IPS-11a (cell line): ENCODE data around the gene NOP16.

ENCODE experiments used
- H3K4me3 ChIP-seq: one replicate; pipeline ENCODE4 v1.5.1; 2013; ENCODE audit warnings: low read depth, low read length, control low read depth

Gene NOP16

DNA sequence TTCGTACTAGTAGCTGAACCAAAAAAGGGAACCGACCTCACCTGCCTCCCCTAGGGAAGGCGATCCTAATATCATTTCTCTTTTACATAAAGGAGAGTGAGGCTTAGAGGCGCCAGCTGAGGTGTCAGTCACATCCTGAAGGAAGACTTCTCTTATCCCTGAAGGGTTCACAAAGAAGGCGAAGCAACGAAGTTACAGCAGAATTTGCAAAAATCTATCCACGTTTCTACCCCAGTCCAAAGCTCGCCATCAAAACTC is 26.2 kb downstream of the NOP16 start:
- peak overlapping the region; percentile 91 for H3K4me3 ChIP-seq

DNA sequence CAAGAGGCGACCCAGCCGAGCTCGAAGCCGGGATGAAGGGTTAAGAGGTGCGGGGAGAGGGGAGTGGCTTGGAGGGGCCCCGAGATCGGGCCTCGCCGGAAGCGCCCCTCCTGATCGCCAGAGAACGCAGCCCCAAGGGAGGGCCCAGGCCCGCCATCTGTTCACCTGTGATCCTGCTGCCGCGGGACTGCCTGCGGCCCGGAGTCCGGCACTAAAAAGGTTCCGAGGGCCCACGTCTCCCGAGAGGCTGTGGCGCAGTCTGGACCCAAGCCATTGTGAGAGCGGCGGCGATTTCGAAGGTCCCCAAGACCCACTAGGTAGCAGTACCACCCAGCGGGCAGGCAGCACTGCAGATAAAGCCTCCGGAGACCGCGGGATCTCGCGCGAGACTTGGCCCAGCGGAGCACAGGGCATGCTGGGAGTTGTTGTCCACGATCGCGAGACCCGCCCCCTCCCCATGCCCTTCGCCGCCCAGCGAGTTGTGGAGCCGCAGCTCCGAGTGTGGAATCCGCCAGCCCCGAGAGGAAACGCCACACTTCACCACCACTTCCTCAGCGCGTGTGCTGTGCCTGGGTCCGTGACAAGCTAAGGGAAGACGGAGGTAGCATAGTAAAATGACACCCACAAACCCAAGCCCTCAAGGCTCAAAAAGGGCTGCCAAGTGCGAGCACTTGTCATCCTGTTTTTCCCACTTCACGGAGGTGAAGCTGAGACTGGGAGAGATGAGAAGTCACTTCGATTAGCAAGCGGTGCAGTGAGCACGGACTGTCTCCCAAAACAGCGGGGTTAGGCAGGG is 26.8 kb downstream of the NOP16 start, which contains the start of gene KIAA1191:
Gene KIAA1191 (minus strand): TSS at position 328 of the 796 bp plus-strand sequence. CDS start 2,256 bp downstream, outside the sequence.
- H3K4me3 ChIP-seq: peak within 1 kb of the TSS; percentile 91

DNA sequence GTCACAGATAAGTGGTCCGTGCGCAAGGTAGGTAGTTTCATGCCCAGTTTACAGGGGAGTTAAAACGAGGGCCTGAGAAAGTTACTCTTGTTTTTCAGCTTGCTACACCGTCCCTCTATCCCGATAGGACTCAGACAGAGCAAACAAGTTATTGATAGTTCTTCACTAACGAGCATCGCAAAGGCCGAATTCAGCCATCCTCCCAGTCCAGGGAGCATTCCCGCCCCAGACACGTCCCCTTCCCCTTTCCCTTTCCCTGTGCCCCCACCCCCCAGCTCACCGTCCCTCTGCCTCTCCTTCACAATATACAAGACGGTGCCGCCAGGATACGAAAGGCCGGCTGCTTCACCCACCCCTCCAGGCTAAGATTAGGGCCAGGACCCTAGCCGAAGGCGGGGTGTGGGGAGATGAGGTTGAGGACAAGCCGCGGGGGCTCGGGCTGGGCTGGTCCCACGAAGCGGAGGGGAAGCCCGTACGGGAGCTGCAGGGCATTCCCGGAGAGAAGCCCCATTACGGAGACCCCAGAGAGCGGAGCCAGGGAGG is 27.4 kb downstream of the NOP16 start:
- peak overlapping the region; percentile 91 for H3K4me3 ChIP-seq

DNA sequence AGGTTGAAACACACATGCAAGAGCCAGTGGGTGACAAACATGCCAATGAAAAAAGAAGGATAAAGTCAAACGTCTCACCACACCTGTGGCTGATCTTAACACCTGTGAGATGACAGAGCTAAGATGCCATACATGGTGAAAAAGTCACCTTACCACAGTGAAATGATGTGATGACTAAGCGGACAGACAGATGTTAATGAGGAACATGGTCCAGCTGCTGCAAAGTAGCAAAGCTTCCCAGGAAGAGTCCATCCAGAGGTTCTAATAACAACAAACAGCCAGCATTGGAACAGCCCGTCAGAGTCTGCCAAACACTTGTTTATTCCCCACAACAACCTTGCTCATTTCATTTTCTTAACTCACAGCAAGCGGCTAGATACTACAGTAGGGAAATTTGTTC is 28.7 kb downstream of the NOP16 start:
- H3K4me3 ChIP-seq: no peak overlapping the region

DNA sequence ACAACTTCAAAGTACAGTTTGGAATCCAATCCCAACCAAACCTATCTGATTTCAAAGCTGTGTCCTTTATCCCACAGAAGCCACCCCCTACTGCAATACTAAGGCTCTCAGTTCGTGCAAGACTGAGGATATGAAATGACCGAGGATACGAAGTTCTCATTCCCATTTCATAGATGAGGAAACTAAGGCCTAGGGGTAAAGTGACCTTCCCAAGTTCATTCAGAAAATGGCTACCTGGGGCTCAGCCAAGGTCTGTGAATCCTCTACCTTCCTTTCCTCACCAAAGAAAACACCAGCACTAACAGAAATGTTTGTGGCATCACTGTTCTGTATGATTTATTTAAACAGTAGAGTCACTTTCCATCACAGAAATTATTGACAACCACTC is 32.2 kb downstream of the NOP16 start:
- H3K4me3 ChIP-seq: no peak overlapping the region

DNA sequence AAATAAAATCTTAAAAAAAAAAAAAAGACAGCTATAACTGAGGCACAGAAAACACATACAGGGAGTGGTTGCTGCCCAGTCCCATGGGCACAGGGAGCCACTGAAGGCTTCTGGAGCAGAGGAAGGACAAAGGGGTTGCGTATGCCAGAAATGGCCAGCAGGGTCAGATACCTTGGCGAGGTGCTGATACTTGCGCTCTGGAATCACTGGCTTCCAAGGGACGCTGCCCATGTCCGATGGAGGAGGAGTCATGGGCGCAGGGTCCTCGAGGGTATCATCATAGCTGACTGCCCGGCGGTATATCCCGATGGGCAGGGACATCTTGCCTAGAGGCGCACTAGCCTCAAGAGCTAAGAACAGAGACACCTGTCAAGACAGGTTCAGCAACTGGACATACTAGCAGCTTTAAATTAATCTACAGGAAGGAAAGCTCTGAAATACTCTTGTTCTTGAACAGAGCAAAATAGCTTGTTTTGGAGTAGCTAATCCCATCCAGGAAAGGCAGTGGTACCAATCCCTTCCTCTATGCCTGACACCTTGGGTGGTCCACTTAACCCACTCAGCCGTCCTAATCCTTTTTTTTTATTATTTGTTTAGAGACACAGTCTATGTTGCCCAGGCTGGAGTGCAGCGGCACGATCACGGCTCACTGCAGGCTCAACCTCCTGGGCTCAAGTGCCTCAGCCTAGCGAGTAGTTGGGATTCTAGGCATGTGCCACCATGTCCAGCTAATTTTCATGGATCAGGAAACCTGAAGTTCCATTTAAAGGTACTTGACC is 32.8 kb downstream of the NOP16 start:
- H3K4me3 ChIP-seq: no peak overlapping the region

DNA sequence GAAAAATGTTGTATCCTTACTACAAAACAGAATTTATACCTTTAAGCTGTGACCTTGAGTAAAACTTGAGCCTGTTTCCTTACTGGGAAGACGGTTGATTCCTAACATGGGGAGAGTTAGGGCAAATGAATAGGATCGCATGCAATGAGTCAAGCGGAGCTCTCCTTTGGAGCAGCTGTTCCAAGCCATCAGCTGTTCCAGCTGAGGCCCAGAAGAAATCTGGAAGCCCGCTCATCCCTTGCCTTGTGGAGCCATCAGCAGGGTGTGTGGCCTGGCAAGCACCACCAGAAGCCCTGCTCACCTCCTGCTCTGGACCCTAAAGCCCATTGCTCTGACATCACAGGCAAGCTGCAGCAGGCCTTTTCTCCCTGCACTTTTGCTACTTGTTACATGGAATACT is 34.9 kb downstream of the NOP16 start:
- H3K4me3 ChIP-seq: no peak overlapping the region

DNA sequence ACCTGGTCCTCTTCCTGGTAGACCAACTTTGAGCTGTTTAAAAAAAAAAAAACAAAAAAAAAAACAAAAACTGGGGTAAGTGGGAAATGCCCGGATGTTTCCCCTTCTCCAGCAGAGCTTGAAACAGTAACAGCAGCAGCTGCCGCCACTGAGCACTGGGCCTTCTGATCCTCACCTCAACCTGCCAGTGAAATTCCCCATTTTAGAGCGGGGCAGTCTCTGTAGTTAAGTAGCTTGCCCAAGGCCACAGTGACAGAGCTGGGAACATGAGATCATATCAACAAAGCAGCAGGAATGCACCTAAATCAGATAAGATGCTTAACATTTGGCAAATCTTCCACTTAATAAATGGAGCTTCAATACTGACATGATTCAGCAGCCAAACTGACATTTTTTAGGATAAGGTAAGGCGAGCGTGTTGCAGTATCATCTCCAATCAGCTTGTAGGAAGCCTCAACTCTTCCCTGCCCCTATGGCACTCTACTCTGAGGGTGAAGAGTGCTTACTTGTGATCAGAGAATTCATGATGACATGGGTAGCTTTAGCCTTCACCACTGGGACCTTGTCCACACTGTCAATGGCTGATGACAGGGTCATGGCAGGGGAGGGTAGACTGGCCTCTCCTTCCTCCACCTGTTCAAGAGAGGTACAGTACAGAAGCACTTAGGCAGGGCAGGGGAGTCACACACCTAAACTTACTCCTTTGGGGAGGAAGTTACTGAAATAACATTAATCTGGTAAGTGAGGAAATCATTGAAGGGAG is 36.1 kb downstream of the NOP16 start:
- no peak overlapping the region for H3K4me3 ChIP-seq

DNA sequence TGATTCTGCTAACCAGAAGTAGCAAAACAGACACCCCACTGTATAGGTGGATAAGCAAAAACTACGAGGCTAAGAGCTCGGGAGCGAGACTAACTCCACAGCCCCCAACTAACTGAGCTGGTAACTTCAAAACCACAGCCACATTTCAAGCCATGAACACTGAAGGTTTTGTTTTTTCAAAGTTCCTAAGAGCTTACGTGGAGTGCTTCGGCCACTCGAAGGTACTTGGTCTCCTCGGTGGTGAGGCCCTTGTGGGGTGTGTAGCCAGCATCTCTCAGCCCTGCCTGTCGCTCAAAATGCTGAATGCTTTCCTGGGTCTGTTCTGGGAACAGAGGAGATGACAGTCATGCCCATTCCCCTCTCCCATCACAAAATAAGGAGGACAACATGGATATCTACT is 38.0 kb downstream of the NOP16 start:
- no peak overlapping the region for H3K4me3 ChIP-seq

DNA sequence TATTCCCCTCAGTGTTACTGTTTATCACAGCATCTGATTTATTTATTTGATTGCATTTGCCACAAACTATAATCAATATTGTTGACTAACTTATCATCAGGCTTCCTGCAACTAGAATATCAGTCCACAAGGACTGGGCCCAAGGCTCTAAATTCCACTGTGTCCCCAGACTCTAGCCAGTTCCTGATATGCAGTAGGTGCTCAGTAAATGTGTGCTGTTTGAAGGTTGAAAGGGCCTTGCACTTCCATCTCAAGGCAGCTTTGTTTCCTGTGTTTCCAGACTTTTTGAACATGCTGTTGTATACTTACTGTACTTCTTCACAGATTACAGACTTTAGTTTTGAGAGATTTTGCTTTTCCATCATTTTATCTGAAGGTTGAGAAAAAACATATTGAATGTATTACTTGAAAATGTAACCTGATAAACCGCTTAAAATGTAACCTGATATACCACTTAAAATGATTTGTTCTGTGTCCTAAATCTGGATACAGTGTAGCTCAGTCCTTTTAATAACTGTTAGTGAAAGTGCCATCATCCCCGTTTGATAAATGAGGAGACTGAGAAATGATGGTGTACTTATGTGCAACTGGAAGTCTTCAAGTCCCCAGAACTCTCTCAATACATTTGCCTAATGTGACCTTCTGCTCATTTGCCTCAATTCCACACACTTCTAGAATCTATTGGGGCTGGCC is 45.5 kb downstream of the NOP16 start:
- no peak overlapping the region for H3K4me3 ChIP-seq

DNA sequence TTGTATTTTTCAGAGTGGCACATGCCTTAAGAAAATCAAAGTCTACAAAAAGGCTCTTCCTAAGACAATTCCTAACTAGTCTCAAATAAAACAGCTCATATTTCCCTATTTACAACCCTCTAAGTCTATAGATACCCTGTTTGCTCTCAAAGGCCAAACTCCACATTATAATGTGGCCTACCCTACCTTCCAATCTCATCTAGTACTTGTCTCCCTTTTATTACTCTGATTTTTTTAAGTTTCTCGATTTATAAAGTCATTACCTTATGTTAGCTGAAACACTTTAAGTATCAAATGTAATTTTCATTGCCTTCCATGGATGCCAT is 46.3 kb downstream of the NOP16 start:
- no peak overlapping the region for H3K4me3 ChIP-seq

DNA sequence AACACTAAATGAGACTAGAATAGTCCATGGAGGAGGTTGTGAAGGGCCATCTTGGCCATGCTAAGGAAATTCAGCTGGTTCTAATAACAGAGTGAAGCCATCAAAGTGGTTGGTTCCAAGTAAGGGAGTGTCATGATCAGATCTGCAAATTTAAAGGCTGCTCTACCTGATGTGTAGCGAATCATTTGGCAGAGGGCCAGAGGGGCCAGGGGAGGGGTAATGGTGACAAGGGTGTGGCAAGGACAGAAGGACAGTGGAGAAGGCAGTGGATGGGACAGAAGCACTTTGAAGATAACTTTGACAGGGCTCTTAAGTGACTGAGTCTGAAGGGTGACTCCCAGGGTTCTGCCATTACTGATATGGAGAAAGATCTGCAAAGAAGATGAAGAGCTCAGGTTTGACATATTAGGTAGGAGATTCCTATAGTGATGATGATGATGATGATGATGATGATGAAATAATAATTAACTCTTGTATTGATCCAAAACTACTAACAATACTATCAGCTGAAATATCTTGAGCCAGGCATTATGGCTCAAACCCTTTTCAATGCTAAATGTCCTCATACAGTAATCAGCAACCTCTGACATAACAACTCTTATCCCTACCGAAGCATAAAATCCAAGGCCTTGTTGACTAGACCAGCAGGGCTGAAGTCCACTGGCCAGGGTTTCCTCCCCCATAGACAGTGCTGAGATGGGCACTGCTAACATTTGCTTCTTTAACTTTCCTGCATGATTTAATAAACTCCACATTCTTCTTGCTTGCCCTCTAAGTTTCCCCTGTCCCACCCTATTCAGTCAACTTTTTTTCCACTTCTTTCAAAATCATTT is 46.9 kb downstream of the NOP16 start:
- no peak overlapping the region for H3K4me3 ChIP-seq

DNA sequence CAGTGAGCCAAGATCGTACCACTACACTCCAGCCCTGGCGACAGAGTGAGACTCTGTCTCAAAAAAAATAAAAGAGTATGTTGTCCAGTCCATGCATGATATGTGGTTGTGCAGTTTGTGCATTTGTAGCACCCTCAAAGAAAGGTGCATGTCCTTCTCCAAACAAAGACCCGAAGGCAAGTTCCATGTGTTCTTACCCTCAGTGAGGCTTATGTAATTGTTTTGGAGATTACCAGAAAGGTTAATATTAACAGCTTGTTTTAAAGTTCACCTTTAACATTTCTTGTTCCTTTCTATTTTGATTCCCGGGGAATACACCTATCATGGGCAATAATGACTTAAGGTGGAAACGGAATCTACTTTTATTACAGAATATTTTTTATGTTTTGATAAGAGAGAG is 49.1 kb downstream of the NOP16 start:
- H3K4me3 ChIP-seq: no peak overlapping the region

DNA sequence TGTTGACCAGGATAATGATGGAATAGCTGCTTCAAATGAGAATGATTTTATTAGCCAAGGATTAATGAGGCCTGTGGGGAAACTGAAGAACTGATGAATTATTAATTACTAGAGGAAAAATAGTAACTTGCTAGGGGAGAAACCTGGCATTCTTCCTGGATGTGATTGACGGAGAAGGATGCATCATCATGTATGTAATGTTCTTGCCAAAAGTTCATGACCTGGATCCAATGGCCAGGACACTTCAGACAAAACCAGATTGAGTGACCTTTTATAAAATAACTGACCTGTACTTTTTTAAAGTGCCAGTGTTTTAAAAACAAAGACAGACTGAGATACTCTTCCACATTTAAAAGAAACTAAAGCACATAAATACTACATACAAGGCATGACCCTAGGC is 50.5 kb downstream of the NOP16 start:
- H3K4me3 ChIP-seq: no peak overlapping the region

DNA sequence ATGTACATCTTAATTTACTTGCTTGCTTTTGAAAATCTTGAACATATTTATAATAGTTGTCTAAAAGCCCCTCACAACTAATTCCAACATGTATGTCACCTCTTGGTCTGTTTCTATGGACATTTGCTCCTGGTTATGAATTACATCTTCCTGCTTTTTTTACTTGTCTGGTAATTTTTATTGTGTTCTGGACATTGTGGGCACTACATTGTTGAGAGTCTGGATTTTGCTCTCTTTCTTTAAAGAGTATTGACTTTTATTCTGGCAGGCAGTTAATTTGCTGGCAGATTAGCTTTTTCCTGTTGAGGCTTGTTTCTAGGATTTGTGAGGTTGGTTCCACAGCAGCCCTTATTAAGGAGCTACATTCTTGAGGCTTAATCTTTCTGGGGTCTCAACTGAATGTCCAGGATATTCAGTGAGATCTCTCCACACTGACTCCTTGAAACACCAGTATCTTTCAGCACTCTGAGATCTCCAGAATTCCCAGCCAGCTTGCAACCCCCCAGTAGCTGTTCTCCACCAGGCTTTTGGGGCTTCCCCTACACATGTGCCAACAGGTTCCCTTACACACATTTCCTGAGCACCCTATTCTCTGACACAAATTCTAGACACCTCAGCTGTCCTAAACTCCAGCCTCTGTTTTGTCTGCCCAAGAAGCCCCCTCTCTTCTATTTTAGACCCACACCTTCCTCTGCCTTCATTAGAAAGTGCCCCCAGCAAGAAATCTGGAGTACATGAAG is 54.2 kb downstream of the NOP16 start:
- no peak overlapping the region for H3K4me3 ChIP-seq
